HG03571 (cell line): ENCODE data around the gene CCDC146.
"Not testable (repeated sequence)": the region's sequence is repeated elsewhere in the genome, so short reads cannot be mapped to it uniquely, and the experiment has no call there.

ENCODE experiments used
- ATAC-seq: cut with Tn5 transposase; IDR thresholded peaks from one replicate; pipeline ENCODE4 v1.9.1; 2021; ENCODE audit not compliant: unreplicated experiment

CCDC146 gene

DNA sequence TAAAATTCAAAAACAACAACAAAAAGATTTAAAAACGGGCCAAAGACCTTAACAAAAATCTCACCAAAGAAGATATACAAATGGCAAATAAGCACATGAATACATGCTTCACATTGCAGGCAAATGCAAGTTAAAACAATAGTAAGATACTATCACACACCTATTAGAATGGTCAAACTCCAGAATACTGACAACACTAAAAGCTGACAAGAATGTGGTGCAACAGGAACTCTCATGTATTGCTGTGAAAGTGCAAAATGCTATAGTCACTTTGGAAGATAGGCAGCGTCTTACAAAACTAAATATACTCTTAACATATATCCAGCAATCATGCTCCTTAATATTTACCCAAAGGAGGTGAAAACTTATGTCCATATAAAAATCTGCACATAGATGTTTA lies 16.3 kb downstream of the CCDC146 start:
- not testable (repeated sequence) for ATAC-seq

DNA sequence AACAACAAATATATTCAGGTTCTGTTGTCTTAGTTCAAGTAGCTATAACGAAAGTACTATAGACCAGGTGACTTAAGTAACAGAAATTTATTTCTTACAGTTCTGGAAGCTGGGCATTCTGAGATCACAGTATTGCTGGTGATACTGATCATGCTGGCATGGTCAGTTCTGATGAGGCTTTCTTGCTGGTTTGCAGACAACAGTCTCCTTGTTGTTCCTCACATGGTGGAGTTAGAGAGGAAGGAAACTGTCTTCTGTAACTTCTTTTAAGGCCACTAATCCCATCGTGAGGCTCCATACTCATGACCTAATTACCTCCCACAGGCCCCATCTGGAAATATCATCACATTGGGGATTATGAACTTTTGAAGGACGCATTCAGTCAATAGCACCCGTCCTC lies 17.9 kb downstream of the CCDC146 start:
- ATAC-seq = not testable (repeated sequence)

DNA sequence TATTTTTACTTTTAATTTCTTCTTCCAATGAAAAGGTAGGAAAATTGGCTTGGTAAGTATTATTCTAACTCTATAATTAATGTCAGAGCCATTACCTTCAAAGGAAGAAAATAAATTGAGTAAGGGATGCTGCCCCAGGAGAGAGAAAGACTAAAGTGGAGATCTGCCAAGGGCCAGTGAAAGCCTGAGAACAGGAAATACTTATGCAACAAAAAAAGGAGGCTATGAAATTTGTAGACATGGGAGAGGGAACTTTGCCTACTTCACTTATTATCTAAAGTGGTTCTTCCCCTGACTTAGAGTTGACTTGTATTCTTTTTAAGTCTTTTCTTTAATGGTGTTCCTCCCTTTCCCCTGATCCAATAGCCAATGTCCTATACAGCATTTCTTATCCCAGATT lies 29.8 kb downstream of the CCDC146 start:
- not testable (repeated sequence) for ATAC-seq

DNA sequence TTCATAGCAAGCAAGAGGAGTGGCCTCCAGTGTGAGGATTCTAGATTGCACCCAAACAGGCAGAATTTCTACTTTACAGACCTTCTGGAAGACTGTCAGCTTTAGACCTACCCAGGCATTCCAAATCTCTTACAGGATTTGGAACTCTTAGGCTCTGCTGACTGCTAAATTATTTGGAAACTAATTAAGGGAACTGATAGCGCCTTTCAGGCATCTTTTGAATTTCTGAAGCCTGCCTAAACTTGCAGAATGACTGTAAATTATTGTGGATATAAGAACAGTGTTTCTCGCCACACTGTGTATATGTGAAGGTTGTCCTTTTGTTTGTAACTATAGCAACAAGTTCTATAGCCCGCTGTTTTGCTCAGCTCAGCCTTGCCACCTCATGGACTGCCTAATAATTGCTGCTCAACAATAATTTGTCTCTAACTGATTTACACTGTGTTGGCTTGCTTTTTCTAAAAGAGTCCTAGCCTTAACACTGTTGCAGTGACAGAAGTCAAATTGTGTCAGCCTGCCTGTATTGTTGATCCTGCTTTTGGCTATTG lies 32.6 kb downstream of the CCDC146 start:
- ATAC-seq = peak; percentile 48

DNA sequence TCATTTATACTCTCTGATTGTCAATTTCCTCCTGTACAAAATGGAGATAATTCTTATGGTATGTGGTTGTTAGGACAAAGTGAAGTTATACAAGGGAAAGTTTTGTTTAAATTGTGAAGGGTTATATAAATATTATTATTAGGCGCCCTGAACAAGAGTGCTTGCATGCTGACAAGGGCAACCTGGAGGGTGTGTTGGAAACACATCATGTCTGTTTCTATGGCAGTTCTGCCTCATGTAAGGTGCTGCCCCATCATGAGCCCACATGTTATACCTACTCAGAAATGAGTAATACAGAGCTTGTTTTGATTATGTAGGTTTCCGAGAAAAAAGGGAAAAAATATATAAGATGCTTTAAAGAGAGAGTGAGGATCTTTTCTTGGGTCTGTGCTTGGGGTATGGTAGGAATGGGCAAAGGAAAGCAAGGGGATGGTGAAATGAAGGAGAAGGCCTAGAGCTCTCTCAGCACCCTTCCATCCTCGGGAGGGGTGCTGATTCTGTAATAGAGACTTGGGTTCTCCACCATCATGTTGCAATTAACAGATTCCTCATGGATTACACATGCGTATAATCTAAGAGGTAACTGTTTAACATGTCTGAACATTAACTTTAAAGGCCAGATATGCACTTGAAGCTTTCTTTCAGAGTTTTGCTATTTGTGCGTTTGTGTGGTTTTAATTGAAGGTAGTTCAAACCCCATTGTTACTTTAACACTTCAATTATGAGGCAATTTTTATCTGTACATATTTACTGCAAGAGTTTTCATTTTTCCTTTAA lies 33.4 kb downstream of the CCDC146 start:
- ATAC-seq = not testable (repeated sequence)

DNA sequence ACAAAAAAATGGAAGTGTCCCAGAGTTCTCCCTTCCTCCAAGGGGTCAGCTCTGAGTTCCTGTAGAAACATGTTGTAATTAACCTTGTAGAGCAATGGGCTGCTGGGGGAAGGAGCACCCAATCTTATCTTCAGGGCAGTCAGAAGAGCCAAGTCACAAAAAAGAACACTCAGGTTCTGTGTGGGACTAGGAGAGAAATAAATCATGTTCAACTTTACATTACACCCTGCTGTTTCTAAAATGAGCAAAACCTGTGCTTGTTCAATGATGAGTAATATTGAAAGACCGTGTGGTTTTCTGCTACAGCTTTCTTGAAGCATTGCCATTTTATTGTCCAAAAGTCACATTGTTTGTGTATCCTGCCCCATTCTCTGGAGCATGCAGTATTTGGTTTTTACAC lies 34.6 kb downstream of the CCDC146 start:
- ATAC-seq = peak; percentile 76

DNA sequence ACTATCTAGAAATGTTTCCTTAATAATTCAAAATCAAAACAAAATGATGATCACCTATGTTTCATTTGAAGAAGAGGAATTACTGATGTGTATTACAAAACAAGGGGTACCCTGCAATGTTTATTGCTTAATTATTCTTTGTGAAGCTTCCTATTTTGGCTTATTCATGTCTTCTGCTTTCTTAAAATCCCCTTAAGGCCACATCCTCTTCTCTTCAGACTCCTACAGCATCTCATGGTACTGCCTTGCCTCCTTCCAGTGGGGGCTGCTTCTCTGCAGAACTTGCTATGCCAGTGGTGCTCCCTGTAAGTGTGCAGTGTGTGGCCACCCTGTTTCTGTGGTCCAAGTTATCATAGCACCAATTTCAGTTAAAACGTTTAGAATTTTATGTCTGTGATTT lies 35.0 kb downstream of the CCDC146 start:
- peak; percentile 69 for ATAC-seq

DNA sequence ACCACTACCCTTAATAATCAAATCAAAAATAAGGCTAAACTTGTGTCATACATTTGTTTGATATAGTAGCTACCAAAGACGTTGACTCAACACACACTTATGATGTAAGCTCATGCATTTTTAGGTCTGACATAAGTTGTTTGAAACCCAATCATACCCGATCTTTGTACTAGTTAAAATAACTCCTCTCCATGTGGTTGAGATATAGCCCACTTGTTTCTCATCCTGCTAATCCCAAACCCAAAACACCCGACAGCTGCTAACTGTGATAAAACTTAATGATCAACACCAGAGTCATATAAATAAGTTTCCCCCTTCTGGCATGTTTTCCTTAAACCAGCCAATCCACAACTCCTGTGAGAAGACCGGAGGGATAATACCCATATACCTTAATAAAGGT lies 48.7 kb downstream of the CCDC146 start:
- not testable (repeated sequence) for ATAC-seq

DNA sequence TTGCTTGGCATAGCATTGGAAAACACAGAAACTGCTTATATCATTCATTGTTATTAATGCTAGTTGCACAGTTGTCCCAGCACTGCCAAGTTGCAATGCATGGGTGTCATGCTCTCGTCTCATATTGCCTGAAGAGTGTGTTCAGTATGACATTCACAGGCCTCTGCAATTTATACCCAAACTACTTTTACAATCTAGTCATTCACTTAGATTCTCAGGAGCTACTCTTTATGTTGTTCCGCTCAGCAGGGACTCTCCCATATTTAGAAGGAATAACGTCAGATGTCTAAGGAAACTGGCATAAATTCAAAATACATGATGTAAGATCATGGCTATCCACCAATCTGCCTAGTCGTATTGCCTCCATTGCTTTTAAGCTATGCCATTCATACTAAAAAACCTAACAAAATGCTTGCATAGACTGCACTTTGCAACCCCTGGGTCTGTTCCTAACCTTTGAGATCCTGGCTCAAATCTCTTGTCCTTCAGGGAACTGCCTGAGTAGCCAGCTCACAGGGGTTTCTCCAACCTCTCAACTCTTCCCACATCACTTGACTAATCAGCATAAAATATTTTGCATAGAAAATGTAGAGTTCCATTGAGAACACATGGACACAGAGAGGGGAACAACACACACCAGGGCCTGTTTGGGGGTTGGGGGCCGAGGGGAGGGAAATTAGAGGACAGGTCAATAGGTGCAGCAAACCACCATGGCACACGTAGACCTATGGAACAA lies 50.2 kb downstream of the CCDC146 start:
- ATAC-seq = not testable (repeated sequence)

DNA sequence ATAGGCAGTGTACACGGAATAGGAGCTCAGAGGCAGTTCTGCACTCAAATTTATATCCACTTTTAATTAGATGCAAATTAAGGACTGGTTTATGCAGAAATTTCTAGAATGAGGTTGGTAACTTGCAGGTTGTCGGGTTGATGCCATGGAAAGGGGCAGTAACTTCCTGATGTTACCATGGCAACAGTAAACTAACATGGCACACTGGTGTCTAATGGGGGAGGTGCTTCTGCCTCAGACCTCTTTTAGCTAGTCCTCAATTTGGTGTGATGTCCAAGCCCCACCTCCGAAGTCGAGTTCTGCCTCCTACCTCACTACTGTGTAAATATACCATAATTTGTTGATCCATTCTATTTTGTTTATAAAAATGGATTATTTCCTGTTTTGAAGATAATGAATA lies 52.0 kb downstream of the CCDC146 start:
- not testable (repeated sequence) for ATAC-seq

DNA sequence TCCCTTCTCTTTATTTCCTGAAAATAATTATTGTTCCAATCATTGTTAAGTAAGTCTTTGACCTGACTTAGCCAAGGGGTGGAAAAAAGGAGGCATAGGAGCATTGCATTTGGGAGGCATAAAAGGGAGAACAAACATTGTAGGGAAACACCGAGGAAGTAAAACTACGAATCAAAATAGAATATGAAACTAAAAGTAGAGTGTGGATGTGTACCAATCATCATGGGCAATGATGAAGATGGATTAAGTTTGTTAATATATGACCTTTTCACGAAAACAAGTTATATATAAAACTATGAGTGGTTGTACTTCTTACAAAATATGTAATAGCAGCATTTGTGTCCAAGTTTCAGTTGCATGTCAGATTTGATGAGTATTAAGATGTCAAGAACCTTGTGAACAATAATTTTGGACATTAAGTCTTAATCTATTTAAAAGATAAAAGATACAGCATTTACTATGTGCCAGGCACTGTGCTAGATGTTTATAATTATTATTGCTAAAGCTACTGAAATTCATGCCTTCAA lies 52.9 kb downstream of the CCDC146 start:
- ATAC-seq = peak; percentile 77

DNA sequence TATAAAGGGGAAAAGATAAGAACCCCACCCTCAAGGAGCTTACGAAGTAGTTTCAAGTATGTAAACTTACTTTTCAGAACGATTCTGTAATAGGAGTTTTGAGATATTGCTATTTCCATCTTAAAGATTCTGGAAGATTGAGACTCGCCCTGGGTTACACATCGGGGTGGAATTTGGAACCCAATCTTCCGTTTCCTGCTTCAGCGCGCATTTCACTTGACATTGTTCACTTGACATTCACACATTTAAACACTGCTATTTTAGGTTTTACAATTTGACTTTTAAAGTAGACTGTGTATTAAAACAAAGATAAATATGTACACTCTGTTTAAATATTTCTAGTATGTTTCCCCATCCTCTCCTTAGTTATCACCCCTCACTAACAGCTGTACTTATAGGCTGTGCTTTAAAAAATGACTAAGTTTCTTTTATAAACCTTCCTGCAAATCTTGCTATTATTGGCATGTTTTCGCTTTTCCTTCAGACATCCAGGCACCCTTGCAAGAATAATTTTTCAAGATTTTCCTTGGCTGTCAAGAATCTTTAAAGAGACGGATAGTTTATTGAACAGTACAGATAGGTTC lies 55.0 kb downstream of the CCDC146 start:
- ATAC-seq = not testable (repeated sequence)

DNA sequence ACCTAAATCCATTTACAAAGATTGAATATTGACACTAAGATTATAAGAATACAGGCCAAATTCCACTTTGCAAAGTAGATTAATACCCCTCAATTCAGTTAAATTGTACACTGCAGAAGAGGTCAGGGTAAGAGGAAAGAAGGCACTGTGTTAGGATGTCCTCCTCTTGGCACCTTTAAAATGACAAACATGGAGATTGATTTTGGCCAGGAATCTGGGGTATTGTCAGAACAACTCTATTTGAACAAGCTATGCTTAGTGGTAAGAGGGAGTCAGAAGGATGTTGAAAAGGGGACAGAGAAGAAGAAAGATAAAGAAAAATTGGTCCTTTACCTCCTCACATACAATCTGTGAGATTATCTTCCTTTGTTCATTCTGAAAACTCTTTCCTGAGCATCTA lies 55.6 kb downstream of the CCDC146 start:
- not testable (repeated sequence) for ATAC-seq

DNA sequence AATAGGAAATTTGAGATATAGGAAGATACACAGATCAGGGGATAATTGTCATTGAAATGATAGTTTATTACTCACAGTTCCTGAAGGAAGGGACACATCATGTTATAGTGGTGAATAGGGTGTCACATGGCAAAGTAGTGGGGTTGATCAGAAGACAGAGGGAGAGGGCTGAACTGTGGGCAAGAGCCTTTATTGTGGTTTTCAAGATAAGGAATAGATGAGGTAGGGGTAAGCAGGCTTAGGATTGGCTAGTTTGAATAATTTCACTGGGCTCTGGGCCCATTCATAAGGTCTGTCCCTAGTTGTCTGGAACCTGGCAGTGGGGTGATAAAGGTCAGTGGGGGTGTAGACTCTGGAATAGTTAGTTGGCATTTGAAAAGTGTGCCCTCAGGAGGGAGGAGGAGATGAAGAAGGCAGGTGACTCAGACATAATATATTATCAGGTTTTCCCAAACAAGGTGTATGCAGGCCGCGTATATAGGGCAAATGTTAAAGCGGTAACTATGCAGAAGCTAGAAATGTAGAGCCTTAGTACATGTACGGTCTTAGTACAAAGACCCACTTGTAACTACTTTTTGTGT lies 58.7 kb downstream of the CCDC146 start:
- no peak for ATAC-seq

DNA sequence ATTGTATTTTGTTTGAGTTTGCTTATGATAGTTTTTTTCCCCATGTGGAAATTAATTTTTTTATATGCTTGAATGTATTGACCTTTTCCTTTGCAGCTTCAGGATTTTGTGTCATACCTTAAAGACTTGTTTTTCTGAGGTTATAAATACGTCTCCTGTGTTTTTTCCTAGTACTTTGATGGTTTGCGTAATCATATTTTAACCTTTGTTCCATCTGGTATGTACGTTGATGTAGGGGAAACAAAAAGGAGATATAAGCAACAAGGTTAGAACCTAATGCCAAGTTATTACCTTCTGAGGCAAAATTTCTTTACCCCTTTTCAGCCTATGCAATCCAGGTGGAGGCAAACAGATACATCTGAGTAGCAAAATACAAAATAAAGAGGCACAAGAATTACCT lies 59.3 kb downstream of the CCDC146 start:
- ATAC-seq = no peak

DNA sequence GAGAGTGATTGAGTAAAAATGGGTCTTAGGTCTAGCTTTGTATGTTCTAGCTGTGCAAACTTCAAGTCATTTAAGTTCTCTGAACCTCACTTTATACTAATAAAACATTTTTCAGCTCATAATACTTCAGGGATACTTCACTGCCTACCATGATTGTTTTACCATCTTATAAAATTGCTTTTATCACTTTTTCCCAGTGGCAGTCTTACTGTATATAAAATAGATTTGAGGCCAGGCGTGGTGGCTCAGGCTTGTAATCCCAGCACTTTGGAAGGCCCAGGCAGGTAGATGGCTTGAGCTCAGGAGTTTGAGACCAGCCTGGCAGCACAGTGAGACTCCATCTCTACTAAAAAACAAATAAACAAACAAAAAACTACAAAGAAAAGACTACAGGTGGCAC lies 59.8 kb downstream of the CCDC146 start:
- ATAC-seq = no peak

DNA sequence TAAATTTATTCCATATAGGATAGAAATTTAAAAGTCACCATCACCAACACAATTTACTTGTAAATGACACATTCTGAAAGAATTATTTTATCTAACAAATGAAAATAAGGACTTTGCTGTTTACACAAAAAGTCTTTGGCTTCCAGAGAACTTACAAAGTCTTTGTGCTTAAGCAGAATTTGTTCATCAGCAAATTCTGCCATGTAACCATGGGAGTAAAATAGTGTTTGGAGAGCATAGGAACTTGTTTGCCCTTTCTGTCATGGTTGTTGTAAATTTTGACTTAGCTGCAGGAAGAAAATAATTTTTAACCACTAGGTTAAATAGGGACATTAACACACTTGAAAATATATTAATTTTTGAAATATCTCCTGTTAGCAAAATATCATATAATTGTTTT lies 62.0 kb downstream of the CCDC146 start:
- no peak for ATAC-seq

DNA sequence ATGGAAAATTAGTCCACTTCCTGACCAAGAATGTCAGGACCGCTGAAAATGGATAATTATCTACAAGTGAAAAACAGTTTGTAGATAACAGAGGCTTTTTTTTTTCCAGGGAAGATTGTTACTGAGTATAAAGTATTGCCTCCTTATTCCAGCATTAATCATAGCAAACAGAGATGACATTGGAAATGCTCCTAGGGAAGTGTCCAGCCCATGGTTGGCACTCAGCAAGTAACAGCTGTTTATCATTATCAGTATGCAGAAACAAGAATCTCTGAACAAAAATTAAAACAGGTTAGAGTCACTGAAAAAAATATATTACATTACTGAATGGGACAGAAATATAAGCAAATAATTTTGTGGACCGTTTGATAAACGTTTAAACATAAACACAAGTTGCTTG lies 62.6 kb downstream of the CCDC146 start:
- ATAC-seq = no peak

DNA sequence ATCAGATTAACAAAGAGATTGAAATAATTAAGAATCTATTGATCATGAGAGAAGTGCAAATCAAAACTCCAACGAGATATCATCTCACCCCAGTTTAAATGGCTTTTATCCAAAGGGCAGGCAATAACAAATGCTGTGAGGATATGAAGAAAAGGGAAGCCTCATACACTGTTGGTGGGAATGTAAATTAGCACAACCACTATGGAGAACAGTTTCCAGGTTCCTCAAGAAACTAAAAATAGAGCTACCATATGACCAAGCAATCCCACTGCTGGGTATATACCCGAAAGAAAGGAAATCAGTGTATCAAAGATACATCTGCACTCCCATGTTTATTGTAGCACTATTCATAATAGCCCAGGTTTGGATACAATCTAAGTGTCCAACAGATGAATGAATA lies 63.5 kb downstream of the CCDC146 start:
- ATAC-seq = no peak

DNA sequence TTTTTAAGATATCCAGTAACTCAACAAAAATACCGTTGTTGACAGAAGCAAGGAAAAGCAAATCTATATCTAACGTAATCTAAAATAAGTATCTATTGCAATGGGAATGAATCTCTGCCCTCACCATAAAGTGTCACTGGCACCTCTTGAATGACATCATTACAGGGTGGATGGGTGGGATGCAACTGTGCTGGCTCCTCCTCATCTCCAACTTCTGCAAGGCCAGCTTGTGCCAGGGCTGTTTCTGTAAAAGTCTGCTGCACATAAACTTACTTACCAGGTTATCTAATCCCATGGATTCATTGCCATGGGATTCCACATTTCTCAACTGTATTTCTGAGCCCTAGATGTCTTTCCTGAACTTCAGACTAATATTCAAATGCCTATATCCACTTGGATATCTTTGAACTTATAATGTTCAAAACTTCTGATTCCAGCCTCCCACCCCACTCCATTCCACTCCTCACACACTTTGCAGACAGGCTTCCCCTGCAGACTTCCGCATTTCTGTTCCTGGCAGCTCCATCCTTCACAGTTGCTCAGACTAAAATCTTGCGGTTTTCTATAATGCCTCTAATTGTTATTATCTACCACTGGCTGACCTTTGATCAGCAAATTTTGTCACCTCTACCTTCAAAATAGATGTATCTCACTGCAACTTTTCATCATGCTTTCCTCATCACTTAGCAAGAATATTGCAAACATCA lies 66.5 kb downstream of the CCDC146 start:
- no peak for ATAC-seq

DNA sequence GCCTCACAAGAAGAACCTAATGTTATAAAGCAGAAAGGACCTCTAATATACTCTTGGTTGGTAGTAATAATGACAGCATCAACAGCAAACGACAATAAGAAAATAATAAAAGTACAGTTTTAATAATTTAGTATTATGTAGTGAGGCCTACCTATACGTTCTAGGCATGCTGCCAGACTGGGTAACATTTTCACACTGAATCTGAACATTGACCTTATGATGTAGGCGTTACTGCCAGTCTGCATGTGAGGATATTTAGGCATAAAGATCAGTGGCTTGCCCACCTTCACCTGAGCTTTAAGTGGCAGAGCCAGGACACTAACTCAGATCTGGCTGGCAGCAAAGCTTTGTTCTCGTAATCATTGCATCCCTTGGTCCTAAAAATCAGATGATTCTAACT lies 74.7 kb downstream of the CCDC146 start:
- no peak for ATAC-seq
